Keratinocyte (primary cell): ENCODE data around the gene NTSR1. TPM values are rescaled to one million over a fixed set of nuclear protein-coding genes. Genes with fewer than 3 reads are reported as not detected.

Experiments used
- DNase-seq: peaks from one replicate; pipeline ENCODE4 v3.0.0-alpha.2; 2011; ENCODE audit warnings: low read depth, missing footprints, low spot score
- FAIRE-seq: peaks from 2 replicates; lab custom pipeline; 2011; peaks lifted over from hg19 to GRCh38; lab: Jason Lieb, UNC
- H2AFZ ChIP-seq: 2 replicates; pipeline ENCODE4 v1.6.0; 2012; ENCODE audit warnings: low read length, control low read depth, inconsistent platforms; ENCODE audit not compliant: control insufficient read depth
- H3K27ac ChIP-seq: 2 replicates; pipeline ENCODE4 v1.5.1; 2011; ENCODE audit warnings: low read length; ENCODE audit not compliant: control insufficient read depth, insufficient read depth
- H3K27me3 ChIP-seq: 3 replicates; pipeline ENCODE4 v1.6.0; 2011; ENCODE audit warnings: low read length; ENCODE audit not compliant: control insufficient read depth, insufficient read depth; ENCODE audit errors: extremely low read depth
- H3K36me3 ChIP-seq, 2 experiments: 2 replicates in 1 of 2; 3 replicates in 1 of 2; pipeline ENCODE4 v1.5.1; 2011; ENCODE audit warnings: low read length in 2 of 2, mild to moderate bottlenecking in 1 of 2; ENCODE audit not compliant: control insufficient read depth in 2 of 2, insufficient read depth in 2 of 2; ENCODE audit errors: extremely low read depth in 1 of 2
- H3K4me1 ChIP-seq: 3 replicates; pipeline ENCODE4 v1.5.1; 2011; ENCODE audit warnings: low read length; ENCODE audit not compliant: control insufficient read depth, insufficient read depth; ENCODE audit errors: extremely low read depth
- H3K4me2 ChIP-seq: 3 replicates; pipeline ENCODE4 v1.6.0; 2011; ENCODE audit warnings: low read depth, low read length; ENCODE audit not compliant: control insufficient read depth, insufficient read depth; ENCODE audit errors: extremely low read depth
- H3K4me3 ChIP-seq, 3 experiments: fragments of 200-600 bp in 1 of 3; sonication (generic) in 1 of 3; 2 replicates in 2 of 3; 3 replicates in 1 of 3; pipeline ENCODE4 v1.5.1; 2011 to 2016; ENCODE audit warnings: low read length in 3 of 3, mild to moderate bottlenecking in 3 of 3, control low read depth in 2 of 3, inconsistent platforms in 1 of 3, low read depth in 1 of 3, mixed read lengths in 1 of 3, mixed run types in 1 of 3, moderate library complexity in 1 of 3; ENCODE audit not compliant: control insufficient read depth in 2 of 3, insufficient read depth in 2 of 3; ENCODE audit errors: extremely low read depth in 1 of 3
- H3K79me2 ChIP-seq: 2 replicates; pipeline ENCODE4 v1.6.0; 2012; ENCODE audit warnings: low read length; ENCODE audit not compliant: control insufficient read depth, insufficient read depth
- H3K9ac ChIP-seq: 3 replicates; pipeline ENCODE4 v1.6.0; 2011; ENCODE audit warnings: low read length; ENCODE audit not compliant: control insufficient read depth, insufficient read depth; ENCODE audit errors: extremely low read depth
- H3K9me1 ChIP-seq: 3 replicates; pipeline ENCODE4 v1.6.0; 2011; ENCODE audit warnings: low read length; ENCODE audit not compliant: control insufficient read depth, insufficient read depth; ENCODE audit errors: extremely low read depth
- H3K9me3 ChIP-seq: 2 replicates; pipeline ENCODE4 v1.5.1; 2012; ENCODE audit warnings: low read depth, low read length; ENCODE audit not compliant: control insufficient read depth
- H4K20me1 ChIP-seq: 3 replicates; pipeline ENCODE4 v1.6.0; 2011; ENCODE audit warnings: low read length; ENCODE audit not compliant: control insufficient read depth, insufficient read depth; ENCODE audit errors: extremely low read depth
- EZH2 ChIP-seq: IDR thresholded peaks from one replicate; pipeline ENCODE4 v1.6.1; 2012; ENCODE audit warnings: inconsistent platforms, mild to moderate bottlenecking, low read length, moderate library complexity
- dilution Hi-C: fragments of 300-500 bp; cut with MboI; formaldehyde crosslinking; loops from one replicate; pipeline ENCODE4 v1.7.0; 2020; ENCODE audit warnings: low sequenced_read_pairs; ENCODE audit not compliant: extremely low pct_ligation_motif_present
- polyA plus RNA-seq, 5 experiments: library from polyadenylated mRNA; depleted of rRNA in 3 of 5; stranded (reverse) in 3 of 5; stranded (forward) in 1 of 5; unstranded in 1 of 5; fragments of >200 nt; gene quantifications; 1 replicate in 1 of 5; 2 replicates in 3 of 5; 3 replicates in 1 of 5; pipeline versions ENCODE4 v1.2.1 to v1.2.3, GENCODE V29; 2011 to 2012; ENCODE audit warnings: missing spikeins in 2 of 5, low read depth in 1 of 5, low replicate concordance in 1 of 5
- TF ChIP-seq, protein P1 (sequence below), 3 experiments: IDR thresholded peaks in 1 of 3; conservative IDR thresholded peaks in 1 of 3; optimal IDR thresholded peaks in 1 of 3; 2 replicates in 2 of 3; 3 replicates in 1 of 3; pipeline versions ENCODE3 to v1.5.1; 2011; ENCODE audit warnings: low read length in 3 of 3, mild to moderate bottlenecking in 3 of 3, moderate library complexity in 2 of 3, control low read depth in 1 of 3, inconsistent platforms in 1 of 3; ENCODE audit not compliant: insufficient read depth in 2 of 3; ENCODE audit errors: extremely low read depth in 1 of 3

The NTSR1 gene
- polyA plus RNA-seq, 1 donor (not counting 4 experiments of a cell fraction or from before 2014, with no cell fraction given) = 0.55 TPM

DNA sequence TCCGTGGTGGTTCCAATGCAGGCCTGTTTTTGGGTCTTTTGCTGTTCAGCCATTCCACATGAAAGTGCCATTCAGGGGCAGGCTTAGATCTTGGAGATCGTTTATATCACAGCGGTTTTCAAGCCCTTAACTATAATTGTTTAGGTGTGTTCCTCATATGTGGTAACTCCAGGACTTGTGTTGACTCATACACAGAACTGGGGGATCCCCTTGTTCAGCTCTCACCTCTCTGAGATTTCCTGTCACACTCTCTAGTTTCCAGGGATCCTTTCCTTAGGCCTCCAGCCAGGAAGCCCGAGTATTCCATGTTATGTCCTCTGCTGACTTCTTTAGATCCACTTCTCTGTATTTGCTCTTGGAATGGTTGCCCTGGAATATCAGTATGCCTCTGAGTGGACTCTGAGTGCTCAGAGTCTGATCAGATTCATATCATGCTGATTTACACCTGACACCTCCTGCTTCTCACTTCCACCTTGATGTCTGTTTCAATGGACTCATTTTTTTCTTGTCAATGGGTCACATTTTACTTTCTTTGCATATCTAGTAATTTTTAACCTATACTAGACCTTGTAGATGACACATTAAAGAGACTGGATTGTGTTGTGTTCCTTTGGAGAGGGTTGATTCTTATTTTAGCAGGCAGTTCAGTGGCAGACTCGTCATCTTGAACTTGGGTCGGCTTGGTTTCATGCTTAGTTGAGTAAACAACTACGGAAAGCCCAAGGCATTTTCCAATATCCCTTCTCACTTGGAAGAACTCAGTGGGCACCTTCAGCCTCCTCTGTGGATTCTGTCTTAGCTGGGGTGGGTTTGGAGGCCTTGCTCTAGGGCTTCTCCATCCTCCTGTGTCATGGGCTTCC, 13.1 kb downstream of the NTSR1 start:
- TF ChIP-seq EZH2 = no peak
- TF ChIP-seq, protein P1, sequence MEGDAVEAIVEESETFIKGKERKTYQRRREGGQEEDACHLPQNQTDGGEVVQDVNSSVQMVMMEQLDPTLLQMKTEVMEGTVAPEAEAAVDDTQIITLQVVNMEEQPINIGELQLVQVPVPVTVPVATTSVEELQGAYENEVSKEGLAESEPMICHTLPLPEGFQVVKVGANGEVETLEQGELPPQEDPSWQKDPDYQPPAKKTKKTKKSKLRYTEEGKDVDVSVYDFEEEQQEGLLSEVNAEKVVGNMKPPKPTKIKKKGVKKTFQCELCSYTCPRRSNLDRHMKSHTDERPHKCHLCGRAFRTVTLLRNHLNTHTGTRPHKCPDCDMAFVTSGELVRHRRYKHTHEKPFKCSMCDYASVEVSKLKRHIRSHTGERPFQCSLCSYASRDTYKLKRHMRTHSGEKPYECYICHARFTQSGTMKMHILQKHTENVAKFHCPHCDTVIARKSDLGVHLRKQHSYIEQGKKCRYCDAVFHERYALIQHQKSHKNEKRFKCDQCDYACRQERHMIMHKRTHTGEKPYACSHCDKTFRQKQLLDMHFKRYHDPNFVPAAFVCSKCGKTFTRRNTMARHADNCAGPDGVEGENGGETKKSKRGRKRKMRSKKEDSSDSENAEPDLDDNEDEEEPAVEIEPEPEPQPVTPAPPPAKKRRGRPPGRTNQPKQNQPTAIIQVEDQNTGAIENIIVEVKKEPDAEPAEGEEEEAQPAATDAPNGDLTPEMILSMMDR (optimal IDR thresholded peaks at IDR 0.05 in 1 of 3, IDR thresholded peaks at IDR 0.05 in 1 of 3, conservative IDR thresholded peaks at IDR 0.05 in 1 of 3; ENCODE audit: extremely low read depth in 1 of 3, insufficient read depth in 2 of 3, low read length in 3 of 3) = no peak
- no peaks in the 10 kb centered on the region for H3K9me3 ChIP-seq
- dilution Hi-C loops = no loop called here
- H3K4me3 ChIP-seq = no peak overlapping the region
- FAIRE-seq (no peak), DNase-seq (no peak)
- no peaks in the 10 kb centered on the region for H4K20me1 ChIP-seq
- H3K79me2 ChIP-seq = no peaks in the 10 kb centered on the region
- H3K27me3 ChIP-seq = peaks cover 46% of the 10 kb centered on the region
- H3K4me1 ChIP-seq = no peaks in the 10 kb centered on the region
- H3K27ac ChIP-seq = no peak overlapping the region
- no peaks in the 10 kb centered on the region for H3K36me3 ChIP-seq
- peaks cover 2% of the 10 kb centered on the region for H3K9me1 ChIP-seq
- H3K9ac ChIP-seq = no peak overlapping the region
- H2AFZ ChIP-seq = no peak overlapping the region
- no peak overlapping the region for H3K4me2 ChIP-seq

DNA sequence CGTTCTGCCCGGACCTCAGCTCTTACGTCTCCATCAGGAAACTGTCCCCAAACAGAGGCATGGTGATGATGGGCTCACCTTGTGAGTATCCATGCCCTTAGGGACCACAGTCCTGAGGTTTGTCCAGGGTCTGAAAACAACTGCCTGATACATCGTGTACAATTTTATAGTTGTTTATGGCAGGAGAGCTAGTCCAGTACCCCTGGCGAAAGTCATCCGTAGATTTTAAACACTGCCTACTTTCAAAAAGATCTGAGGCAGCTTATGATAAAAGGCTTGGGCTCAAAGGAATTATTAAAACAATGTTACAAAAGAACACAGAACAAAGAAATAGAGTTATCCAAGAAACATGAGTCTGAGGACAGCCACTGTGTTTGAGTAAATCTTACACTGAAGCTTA, 14.0 kb downstream of the NTSR1 start:
- dilution Hi-C loops = no loop called here
- TF ChIP-seq, protein P1 (optimal IDR thresholded peaks at IDR 0.05 in 1 of 3, IDR thresholded peaks at IDR 0.05 in 1 of 3, conservative IDR thresholded peaks at IDR 0.05 in 1 of 3; ENCODE audit: extremely low read depth in 1 of 3, insufficient read depth in 2 of 3, low read length in 3 of 3) = no peak
- TF ChIP-seq EZH2 = no peak
- H3K9ac ChIP-seq = no peak overlapping the region
- no peaks in the 10 kb centered on the region for H4K20me1 ChIP-seq
- DNase-seq (no peak), FAIRE-seq (no peak)
- no peaks in the 10 kb centered on the region for H3K79me2 ChIP-seq
- H3K4me3 ChIP-seq = no peak overlapping the region
- no peaks in the 10 kb centered on the region for H3K9me1 ChIP-seq
- no peak overlapping the region for H3K4me2 ChIP-seq
- H3K9me3 ChIP-seq = no peaks in the 10 kb centered on the region
- H2AFZ ChIP-seq = no peak overlapping the region
- H3K4me1 ChIP-seq = no peaks in the 10 kb centered on the region
- no peak overlapping the region for H3K27ac ChIP-seq
- no peaks in the 10 kb centered on the region for H3K36me3 ChIP-seq
- H3K27me3 ChIP-seq = peaks cover 41% of the 10 kb centered on the region
